ENCODE measurements around the gene NOXO1.

DNA sequence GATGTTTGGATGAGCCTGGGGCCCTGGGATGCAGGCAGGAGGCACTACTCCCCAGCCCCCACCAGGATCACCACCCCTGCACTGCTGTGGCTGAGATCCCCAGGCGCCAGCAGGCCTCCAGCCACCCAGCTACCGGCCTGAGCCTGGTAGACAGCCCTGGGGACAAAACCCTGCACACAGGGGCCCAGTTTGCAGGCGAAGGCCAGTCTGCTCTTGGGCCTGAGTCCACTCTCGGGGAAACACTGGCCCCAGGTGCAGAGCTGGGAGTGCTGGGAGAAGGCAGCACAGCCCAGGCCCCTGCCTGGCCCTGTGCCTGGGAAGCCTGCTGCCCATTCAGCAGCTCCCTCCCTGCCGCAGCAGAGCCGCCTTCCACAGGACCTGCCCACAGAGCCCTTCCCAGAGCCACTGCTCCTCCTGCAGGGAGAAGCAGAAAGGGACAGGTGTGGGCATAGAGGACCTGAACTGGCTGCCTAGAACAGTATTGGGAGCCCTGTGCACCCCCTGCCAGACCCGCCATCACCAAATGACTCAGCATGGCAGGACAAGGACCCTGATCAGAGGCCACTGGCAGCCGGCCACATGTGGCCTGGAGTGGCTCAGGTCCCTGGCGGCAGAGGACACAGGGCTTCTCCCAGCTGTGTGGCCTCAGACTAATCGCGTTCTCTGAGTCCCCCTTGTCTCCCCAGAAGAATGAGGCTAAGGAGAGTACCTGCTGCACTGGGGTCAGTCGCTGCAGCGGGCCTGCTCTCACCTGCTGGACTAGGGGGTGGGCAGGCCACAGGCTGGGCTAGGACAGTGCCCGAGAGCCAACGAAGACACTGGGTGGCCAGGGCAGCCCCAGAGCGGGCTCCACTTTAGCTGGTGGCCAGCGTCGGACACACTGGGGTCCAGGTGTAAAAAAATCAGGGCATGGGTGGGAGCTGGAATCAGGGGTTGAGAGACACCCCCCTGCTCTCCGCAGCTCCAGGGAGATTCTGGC, 48.9 kb downstream of the NOXO1 start:
- no peak for TF ChIP-seq POLR2A (IDR thresholded peaks at IDR 0.05)
- TF ChIP-seq, protein P1, sequence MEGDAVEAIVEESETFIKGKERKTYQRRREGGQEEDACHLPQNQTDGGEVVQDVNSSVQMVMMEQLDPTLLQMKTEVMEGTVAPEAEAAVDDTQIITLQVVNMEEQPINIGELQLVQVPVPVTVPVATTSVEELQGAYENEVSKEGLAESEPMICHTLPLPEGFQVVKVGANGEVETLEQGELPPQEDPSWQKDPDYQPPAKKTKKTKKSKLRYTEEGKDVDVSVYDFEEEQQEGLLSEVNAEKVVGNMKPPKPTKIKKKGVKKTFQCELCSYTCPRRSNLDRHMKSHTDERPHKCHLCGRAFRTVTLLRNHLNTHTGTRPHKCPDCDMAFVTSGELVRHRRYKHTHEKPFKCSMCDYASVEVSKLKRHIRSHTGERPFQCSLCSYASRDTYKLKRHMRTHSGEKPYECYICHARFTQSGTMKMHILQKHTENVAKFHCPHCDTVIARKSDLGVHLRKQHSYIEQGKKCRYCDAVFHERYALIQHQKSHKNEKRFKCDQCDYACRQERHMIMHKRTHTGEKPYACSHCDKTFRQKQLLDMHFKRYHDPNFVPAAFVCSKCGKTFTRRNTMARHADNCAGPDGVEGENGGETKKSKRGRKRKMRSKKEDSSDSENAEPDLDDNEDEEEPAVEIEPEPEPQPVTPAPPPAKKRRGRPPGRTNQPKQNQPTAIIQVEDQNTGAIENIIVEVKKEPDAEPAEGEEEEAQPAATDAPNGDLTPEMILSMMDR (IDR thresholded peaks at IDR 0.05) = peak in 1 of 6 experiments; percentile 25

Data from adrenal gland (tissue), 5 donors.